ENCODE data around the gene PSENEN.
"Not testable (repeated sequence)": the region's sequence is repeated elsewhere in the genome, so short reads cannot be mapped to it uniquely, and the experiment has no call there.

PSENEN gene

GRCh38 chr19:35753634-35754369 lies 8.4 kb downstream of the PSENEN start:
- no peak for DNase-seq

- no peak for DNase-seq
These were observed 9.1 kb downstream of the PSENEN start for GRCh38 chr19:35754370-35755130.

GRCh38 chr19:35755131-35755549 lies 9.7 kb downstream of the PSENEN start:
- no peak for DNase-seq

- DNase-seq, result no peak
These were observed 10.3 kb downstream of the PSENEN start for GRCh38 chr19:35755550-35756376.

GRCh38 chr19:35756377-35757230 lies 11.2 kb downstream of the PSENEN start, which contains the start of gene HSPB6:
HSPB6 (minus strand) TSS chr19:35757029; CDS start chr19:35757008, 21 bp downstream.
- no peak for DNase-seq

GRCh38 chr19:35757231-35757748 lies 11.8 kb downstream of the PSENEN start:
- no peak for DNase-seq

GRCh38 chr19:35757749-35758608 lies 12.5 kb downstream of the PSENEN start, which contains the start of gene PROSER3:
PROSER3 (plus strand) TSS chr19:35758176; CDS start chr19:35758216, 40 bp downstream.
- peak; percentile 98 for DNase-seq

- no peak for DNase-seq
These were observed 14.2 kb downstream of the PSENEN start for GRCh38 chr19:35759697-35760096.

GRCh38 chr19:35760711-35761349 lies 15.4 kb downstream of the PSENEN start:
- no peak for DNase-seq

GRCh38 chr19:35764432-35765315 lies 19.2 kb downstream of the PSENEN start:
- DNase-seq, result no peak

GRCh38 chr19:35766571-35767104 lies 21.2 kb downstream of the PSENEN start:
- no peak for DNase-seq

- no peak for DNase-seq
These were observed 22.0 kb downstream of the PSENEN start for GRCh38 chr19:35767288-35768081.

- DNase-seq, result no peak
These were observed 22.6 kb downstream of the PSENEN start for GRCh38 chr19:35768082-35768421.

- not testable (repeated sequence) for DNase-seq
These were observed 26.9 kb downstream of the PSENEN start for GRCh38 chr19:35772362-35772761.

- no peak for DNase-seq
These were observed 27.8 kb downstream of the PSENEN start for GRCh38 chr19:35773020-35773806.

GRCh38 chr19:35774274-35775045 lies 29.0 kb downstream of the PSENEN start:
- no peak for DNase-seq

- DNase-seq, result no peak
These were observed 29.5 kb downstream of the PSENEN start for GRCh38 chr19:35775046-35775297.
